ENCODE measurements around the gene H3-3A.

H3-3A gene

GRCh38 chr1:226072347-226072746, 9.8 kb downstream of the H3-3A start:
- DNase-seq, result no peak
- H3K4me3 ChIP-seq (ENCODE audit: low read depth, low read length), result no peak overlapping the region
- no peak for TF ChIP-seq CTCF (IDR thresholded peaks at IDR 0.05; ENCODE audit: low read depth, low read length)
- no peaks in the 10 kb centered on the region for H3K27me3 ChIP-seq (ENCODE audit: insufficient read depth, low read depth, severe bottlenecking)
- H3K9me3 ChIP-seq (ENCODE audit: severe bottlenecking), result no peaks in the 10 kb centered on the region
- H3K27ac ChIP-seq, result no peak overlapping the region
- H3K36me3 ChIP-seq, result peaks cover 32% of the 10 kb centered on the region

- no peak overlapping the region for H3K4me3 ChIP-seq (ENCODE audit: low read depth, low read length)
- no peak for DNase-seq
- H3K9me3 ChIP-seq (ENCODE audit: severe bottlenecking), result no peaks in the 10 kb centered on the region
- H3K36me3 ChIP-seq, result peaks cover 27% of the 10 kb centered on the region
- no peak for TF ChIP-seq CTCF (IDR thresholded peaks at IDR 0.05; ENCODE audit: low read depth, low read length)
- H3K27me3 ChIP-seq (ENCODE audit: insufficient read depth, low read depth, severe bottlenecking), result no peaks in the 10 kb centered on the region
- no peak overlapping the region for H3K27ac ChIP-seq
Measured at GRCh38 chr1:226073184-226073950, 10.9 kb downstream of the H3-3A start.

GRCh38 chr1:226074046-226074445, 11.5 kb downstream of the H3-3A start:
- H3K27me3 ChIP-seq (ENCODE audit: insufficient read depth, low read depth, severe bottlenecking), result no peaks in the 10 kb centered on the region
- peaks cover 26% of the 10 kb centered on the region for H3K36me3 ChIP-seq
- H3K9me3 ChIP-seq (ENCODE audit: severe bottlenecking), result no peaks in the 10 kb centered on the region
- H3K27ac ChIP-seq, result no peak overlapping the region
- no peak overlapping the region for H3K4me3 ChIP-seq (ENCODE audit: low read depth, low read length)
- DNase-seq, result no peak
- TF ChIP-seq CTCF (IDR thresholded peaks at IDR 0.05; ENCODE audit: low read depth, low read length), result no peak

GRCh38 chr1:226076378-226076777, 13.9 kb downstream of the H3-3A start:
- Histone ChIP-seq H3K36me3 (peaks cover 7% of the 10 kb centered on the region; the same call in 1 of the 2 replicates), H3K4me3 (ENCODE audit: low read depth, low read length) (no peak overlapping the region), H3K27me3 (ENCODE audit: insufficient read depth, low read depth, severe bottlenecking) (no peaks in the 10 kb centered on the region), H3K27ac (no peak overlapping the region), H3K9me3 (ENCODE audit: severe bottlenecking) (no peaks in the 10 kb centered on the region)
- no peak for DNase-seq
- no peak for TF ChIP-seq CTCF (IDR thresholded peaks at IDR 0.05; ENCODE audit: low read depth, low read length)

- H3K4me3 ChIP-seq (ENCODE audit: low read depth, low read length), result no peak overlapping the region
- no peak for DNase-seq
- H3K36me3 ChIP-seq, result no peaks in the 10 kb centered on the region
- no peaks in the 10 kb centered on the region for H3K27me3 ChIP-seq (ENCODE audit: insufficient read depth, low read depth, severe bottlenecking)
- no peaks in the 10 kb centered on the region for H3K9me3 ChIP-seq (ENCODE audit: severe bottlenecking)
- no peak overlapping the region for H3K27ac ChIP-seq
- TF ChIP-seq CTCF (IDR thresholded peaks at IDR 0.05; ENCODE audit: low read depth, low read length), result no peak
Measured at GRCh38 chr1:226078374-226078773, 15.9 kb downstream of the H3-3A start.

GRCh38 chr1:226082587-226082917, 20.0 kb downstream of the H3-3A start:
- Histone ChIP-seq H3K36me3 (no peaks in the 10 kb centered on the region), H3K9me3 (ENCODE audit: severe bottlenecking) (no peaks in the 10 kb centered on the region), H3K4me3 (ENCODE audit: low read depth, low read length) (peak overlapping the region; percentile 59), H3K27ac (no peak overlapping the region), H3K27me3 (ENCODE audit: insufficient read depth, low read depth, severe bottlenecking) (no peaks in the 10 kb centered on the region)
- TF ChIP-seq CTCF (IDR thresholded peaks at IDR 0.05; ENCODE audit: low read depth, low read length), result no peak
- DNase-seq, result no peak

Measured in WERI-Rb-1 (cell line).